ENCODE data around the gene SLC43A2.

The SLC43A2 gene

GRCh38 chr17:1651559-1651844 lies 22.9 kb upstream of the SLC43A2 start:
- DNase-seq, result no peak
- Histone ChIP-seq H3K4me3 (ENCODE audit: low read depth in 1 of 2, low read length in 2 of 2) (no peak overlapping the region), H3K4me2 (ENCODE audit: insufficient read depth, low read length) (no peak overlapping the region), H3K27me3 (ENCODE audit: insufficient read depth, low read length, poor library complexity) (no peaks in the 10 kb centered on the region), H4K20me1 (ENCODE audit: insufficient read depth, low read length) (peaks cover 33% of the 10 kb centered on the region), H3K36me3 (ENCODE audit: insufficient read depth, low read length) (peaks cover 65% of the 10 kb centered on the region), H3K79me2 (ENCODE audit: insufficient read depth, low read length) (no peaks in the 10 kb centered on the region), H3K27ac (ENCODE audit: low read length) (no peak overlapping the region), H3K9ac (ENCODE audit: low read depth, low read length) (no peak overlapping the region), H3K4me1 (ENCODE audit: insufficient read depth, low read length) (peaks cover 29% of the 10 kb centered on the region), H3K9me3 (ENCODE audit: insufficient read depth, low read length, severe bottlenecking) (no peaks in the 10 kb centered on the region), H2AFZ (ENCODE audit: low read depth, low read length) (no peak overlapping the region)
- no peak for TF ChIP-seq EZH2 (IDR thresholded peaks at IDR 0.05; ENCODE audit: borderline replicate concordance, low read depth, low read length, severe bottlenecking)
- TF ChIP-seq, protein P1, sequence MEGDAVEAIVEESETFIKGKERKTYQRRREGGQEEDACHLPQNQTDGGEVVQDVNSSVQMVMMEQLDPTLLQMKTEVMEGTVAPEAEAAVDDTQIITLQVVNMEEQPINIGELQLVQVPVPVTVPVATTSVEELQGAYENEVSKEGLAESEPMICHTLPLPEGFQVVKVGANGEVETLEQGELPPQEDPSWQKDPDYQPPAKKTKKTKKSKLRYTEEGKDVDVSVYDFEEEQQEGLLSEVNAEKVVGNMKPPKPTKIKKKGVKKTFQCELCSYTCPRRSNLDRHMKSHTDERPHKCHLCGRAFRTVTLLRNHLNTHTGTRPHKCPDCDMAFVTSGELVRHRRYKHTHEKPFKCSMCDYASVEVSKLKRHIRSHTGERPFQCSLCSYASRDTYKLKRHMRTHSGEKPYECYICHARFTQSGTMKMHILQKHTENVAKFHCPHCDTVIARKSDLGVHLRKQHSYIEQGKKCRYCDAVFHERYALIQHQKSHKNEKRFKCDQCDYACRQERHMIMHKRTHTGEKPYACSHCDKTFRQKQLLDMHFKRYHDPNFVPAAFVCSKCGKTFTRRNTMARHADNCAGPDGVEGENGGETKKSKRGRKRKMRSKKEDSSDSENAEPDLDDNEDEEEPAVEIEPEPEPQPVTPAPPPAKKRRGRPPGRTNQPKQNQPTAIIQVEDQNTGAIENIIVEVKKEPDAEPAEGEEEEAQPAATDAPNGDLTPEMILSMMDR (IDR thresholded peaks at IDR 0.05; ENCODE audit: borderline replicate concordance, extremely low read depth, low read length, poor library complexity, severe bottlenecking), result no peak
- ATAC-seq (ENCODE audit: insufficient read depth, low read depth), result no peak

DNA sequence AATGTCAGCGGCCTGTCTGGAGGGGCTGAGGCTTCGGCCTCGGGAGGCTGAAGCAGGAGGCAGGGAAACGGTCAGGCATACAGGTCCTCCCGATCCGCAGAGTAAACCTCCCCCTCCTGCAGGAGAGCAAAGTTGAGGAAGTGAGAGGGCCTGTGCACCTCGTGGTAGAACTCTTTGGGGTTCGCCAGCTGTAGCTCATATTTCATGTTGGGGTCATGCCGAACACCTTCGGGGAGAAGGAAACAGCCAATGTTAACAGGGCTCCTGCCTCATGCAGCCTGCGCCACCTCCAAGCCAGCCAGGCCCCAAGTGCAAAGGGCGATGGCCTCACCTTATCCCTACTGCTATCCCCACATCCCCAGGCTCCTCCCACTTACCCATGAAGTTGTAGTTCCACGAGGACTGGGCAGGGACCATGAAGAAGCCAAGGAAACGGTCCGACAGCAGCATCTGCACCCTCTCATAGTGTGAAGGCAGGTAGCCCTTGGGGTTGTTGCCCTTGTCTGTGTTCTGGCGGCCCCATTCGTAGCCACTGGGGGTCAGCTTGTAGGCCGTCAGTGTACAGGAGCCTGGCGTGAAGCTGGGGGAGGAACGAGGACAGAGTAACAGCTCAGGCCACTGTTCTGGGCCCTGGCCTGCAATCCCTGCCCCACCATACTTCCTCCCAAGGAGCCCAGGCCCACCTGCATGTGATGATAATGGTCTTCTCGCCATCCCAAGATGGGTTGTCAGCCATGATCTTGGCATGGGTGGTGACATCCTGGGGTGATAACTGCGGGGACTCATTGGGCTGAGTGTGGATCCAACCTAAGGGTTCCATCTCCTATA lies 22.3 kb upstream of the SLC43A2 start:
- no peak for DNase-seq
- H3K36me3 ChIP-seq (ENCODE audit: insufficient read depth, low read length), result peaks cover 59% of the 10 kb centered on the region
- H3K9me3 ChIP-seq (ENCODE audit: insufficient read depth, low read length, severe bottlenecking), result no peaks in the 10 kb centered on the region
- H3K4me1 ChIP-seq (ENCODE audit: insufficient read depth, low read length), result peaks cover 29% of the 10 kb centered on the region
- no peak for ATAC-seq (ENCODE audit: insufficient read depth, low read depth)
- peaks cover 33% of the 10 kb centered on the region for H4K20me1 ChIP-seq (ENCODE audit: insufficient read depth, low read length)
- H3K4me3 ChIP-seq (ENCODE audit: low read depth in 1 of 2, low read length in 2 of 2), result no peak overlapping the region
- no peaks in the 10 kb centered on the region for H3K79me2 ChIP-seq (ENCODE audit: insufficient read depth, low read length)
- H3K27ac ChIP-seq (ENCODE audit: low read length), result no peak overlapping the region
- no peaks in the 10 kb centered on the region for H3K27me3 ChIP-seq (ENCODE audit: insufficient read depth, low read length, poor library complexity)
- H3K9ac ChIP-seq (ENCODE audit: low read depth, low read length), result no peak overlapping the region
- no peak overlapping the region for H2AFZ ChIP-seq (ENCODE audit: low read depth, low read length)
- peak overlapping the region; percentile 97; the same call in 1 of the 2 replicates for H3K4me2 ChIP-seq (ENCODE audit: insufficient read depth, low read length)
- no peak for TF ChIP-seq EZH2 (IDR thresholded peaks at IDR 0.05; ENCODE audit: borderline replicate concordance, low read depth, low read length, severe bottlenecking)
- TF ChIP-seq, protein P1 (IDR thresholded peaks at IDR 0.05; ENCODE audit: borderline replicate concordance, extremely low read depth, low read length, poor library complexity, severe bottlenecking), result no peak

DNA sequence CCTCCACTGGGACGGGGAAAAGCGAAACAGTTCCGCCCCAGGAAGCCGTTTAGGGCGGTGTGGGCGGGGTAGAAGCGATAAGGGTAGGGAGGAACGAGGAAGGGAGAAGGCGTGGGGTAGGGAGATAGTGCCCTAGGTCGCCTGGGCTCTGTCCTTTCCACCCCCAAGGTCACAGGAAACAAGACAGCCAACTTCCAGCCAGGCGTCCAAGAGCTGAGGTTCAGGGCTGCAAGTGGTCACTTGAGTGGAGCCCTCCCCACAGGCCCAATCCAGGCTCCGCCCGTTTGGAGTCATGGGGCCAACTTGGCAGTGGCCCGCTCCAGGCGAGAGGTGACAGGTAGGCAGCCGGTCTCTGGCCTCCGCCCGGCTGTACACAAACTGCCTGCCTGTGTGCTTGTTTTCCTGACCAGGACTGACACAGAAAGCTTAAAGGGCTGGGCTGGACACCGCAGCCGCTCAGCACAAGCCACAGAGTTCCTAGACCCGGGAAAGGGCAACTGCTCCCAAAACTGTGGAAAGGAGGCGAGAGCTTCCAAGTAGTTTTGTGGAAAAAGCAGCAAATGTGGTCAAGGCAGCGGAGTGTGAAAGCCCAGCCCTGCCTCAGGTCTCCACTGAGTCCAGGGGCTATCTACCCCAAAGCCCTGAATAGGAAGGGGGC lies 21.3 kb upstream of the SLC43A2 start, which contains the start of gene RILP:
Gene RILP, minus strand, starts transcription at position 23 of the 658 bp plus-strand sequence. CDS start 62 bp downstream, outside the sequence.
- Histone ChIP-seq H3K79me2 (ENCODE audit: insufficient read depth, low read length) (no peaks in the 10 kb centered on the region), H3K4me1 (ENCODE audit: insufficient read depth, low read length) (peaks cover 29% of the 10 kb centered on the region), H4K20me1 (ENCODE audit: insufficient read depth, low read length) (peaks cover 33% of the 10 kb centered on the region), H3K4me3 (ENCODE audit: low read depth in 1 of 2, low read length in 2 of 2) (peak within 1 kb of the TSS; percentile 31 to 68), H3K27me3 (ENCODE audit: insufficient read depth, low read length, poor library complexity) (no peaks in the 10 kb centered on the region), H3K9ac (ENCODE audit: low read depth, low read length) (peak within 1 kb of the TSS; percentile 64), H3K4me2 (ENCODE audit: insufficient read depth, low read length) (peak within 1 kb of the TSS; percentile 97), H3K36me3 (ENCODE audit: insufficient read depth, low read length) (peaks cover 52% of the 10 kb centered on the region), H3K27ac (ENCODE audit: low read length) (peak within 1 kb of the TSS; percentile 71), H3K9me3 (ENCODE audit: insufficient read depth, low read length, severe bottlenecking) (no peaks in the 10 kb centered on the region), H2AFZ (ENCODE audit: low read depth, low read length) (peak within 1 kb of the TSS; percentile 77)
- no peak for TF ChIP-seq EZH2 (IDR thresholded peaks at IDR 0.05; ENCODE audit: borderline replicate concordance, low read depth, low read length, severe bottlenecking)
- TF ChIP-seq, protein P1 (IDR thresholded peaks at IDR 0.05; ENCODE audit: borderline replicate concordance, extremely low read depth, low read length, poor library complexity, severe bottlenecking), result no peak
- DNase-seq (peak; percentile 71), ATAC-seq (ENCODE audit: insufficient read depth, low read depth) (peak; percentile 64)

Measured in DND-41 (cell line).